HG03565 (cell line): ENCODE measurements around the gene SLC4A11.
"Not testable (repeated sequence)": the region's sequence is repeated elsewhere in the genome, so short reads cannot be mapped to it uniquely, and the experiment has no call there.

ENCODE experiments used
- ATAC-seq: cut with Tn5 transposase; IDR thresholded peaks from one replicate; pipeline ENCODE4 v1.9.1; 2021; ENCODE audit warnings: mild to moderate bottlenecking, moderate library complexity; ENCODE audit not compliant: unreplicated experiment

The SLC4A11 gene

DNA sequence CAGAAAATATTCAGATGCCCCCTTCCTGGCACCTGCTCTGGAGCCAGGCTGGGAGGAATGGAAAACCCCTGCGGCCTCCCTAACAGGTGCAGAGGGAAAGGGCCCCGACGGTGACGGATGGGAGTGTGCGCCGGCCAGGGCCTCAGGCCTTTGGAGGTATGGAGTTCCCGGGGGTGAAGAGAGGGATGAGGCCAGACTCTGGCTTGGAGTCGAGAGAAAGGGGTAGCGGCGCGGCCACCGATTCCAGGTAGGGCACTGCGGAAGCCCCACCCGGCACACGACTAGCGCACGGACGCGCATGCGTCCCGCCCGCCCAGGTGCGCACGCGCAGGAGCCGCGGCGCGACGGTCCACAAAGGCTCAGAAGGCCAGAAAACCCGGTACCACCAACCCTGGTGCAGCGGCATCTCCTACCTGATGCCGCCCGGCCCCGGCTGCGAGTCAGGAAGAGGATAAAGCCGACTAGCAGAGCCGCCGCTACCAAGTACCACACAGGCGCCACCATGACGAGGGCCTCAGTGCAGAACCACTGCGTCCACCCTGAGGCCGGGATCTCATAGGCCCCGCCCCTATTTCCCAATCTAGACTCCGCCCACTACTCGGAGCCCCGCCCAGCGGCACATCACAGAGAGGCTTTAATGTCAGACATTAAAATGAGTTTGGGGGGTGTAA lies 34.7 kb downstream of the SLC4A11 start, which contains the start of gene DDRGK1:
Gene DDRGK1, minus strand, starts transcription at position 559 of the 671 bp plus-strand sequence. Its CDS starts 55 bp downstream, at position 504.
- ATAC-seq = peak; percentile 66

DNA sequence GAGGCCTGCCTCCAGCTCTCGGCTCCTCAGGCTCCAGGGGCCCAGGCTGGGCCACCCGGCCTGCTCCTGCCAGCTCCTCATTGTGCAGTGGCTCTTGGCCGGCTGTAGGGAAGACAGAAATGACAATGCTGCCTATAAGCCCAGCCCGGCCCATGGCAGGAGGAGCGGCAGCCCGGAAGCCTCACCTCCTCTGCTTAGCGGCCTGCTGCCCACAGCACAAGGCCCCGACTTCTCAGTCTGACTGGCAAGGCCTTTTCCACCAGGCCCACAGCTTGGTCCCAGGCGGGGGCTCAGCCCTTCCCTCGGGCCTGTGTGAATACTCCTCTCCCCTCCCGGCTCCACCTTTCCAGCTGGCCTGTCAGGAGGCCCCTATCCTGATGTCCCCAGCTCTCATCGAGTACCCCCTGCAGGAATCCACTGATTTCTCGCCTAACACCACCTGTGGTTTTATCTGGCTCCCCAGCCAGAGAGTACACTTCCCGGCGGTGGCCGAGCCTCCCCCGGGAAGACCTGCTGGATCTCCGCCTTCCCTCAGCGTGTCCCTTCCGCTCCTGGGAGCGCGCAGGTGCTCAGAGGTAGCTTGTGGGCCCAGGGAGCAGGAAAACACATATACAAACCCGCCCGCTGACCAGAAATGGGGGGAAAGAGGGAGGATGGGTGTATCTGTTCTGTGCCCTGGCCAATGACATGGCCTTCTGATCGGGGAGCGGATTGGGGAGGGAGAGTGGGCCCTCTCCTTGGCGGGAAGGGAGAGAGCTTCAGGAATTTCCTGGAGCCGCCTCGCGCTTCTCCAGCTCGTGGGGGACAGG lies 35.5 kb downstream of the SLC4A11 start:
- no peak for ATAC-seq

DNA sequence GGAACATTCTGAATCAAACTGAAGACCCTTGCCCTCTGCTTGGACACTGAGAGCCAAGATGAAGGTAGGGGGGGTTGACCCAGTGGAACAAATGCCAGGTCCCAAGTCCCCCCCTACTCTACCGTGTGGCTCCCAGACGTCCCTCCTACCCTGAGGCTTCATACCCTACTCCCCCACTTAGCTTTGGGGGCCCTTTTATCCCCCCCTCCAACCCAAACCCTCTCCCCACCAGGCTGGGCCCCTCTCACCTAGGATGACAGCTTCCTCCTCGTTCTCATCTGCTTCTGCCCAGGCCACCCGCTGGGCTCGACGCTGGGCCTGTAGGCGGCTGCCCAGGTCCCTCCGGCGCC lies 36.0 kb downstream of the SLC4A11 start:
- no peak for ATAC-seq

DNA sequence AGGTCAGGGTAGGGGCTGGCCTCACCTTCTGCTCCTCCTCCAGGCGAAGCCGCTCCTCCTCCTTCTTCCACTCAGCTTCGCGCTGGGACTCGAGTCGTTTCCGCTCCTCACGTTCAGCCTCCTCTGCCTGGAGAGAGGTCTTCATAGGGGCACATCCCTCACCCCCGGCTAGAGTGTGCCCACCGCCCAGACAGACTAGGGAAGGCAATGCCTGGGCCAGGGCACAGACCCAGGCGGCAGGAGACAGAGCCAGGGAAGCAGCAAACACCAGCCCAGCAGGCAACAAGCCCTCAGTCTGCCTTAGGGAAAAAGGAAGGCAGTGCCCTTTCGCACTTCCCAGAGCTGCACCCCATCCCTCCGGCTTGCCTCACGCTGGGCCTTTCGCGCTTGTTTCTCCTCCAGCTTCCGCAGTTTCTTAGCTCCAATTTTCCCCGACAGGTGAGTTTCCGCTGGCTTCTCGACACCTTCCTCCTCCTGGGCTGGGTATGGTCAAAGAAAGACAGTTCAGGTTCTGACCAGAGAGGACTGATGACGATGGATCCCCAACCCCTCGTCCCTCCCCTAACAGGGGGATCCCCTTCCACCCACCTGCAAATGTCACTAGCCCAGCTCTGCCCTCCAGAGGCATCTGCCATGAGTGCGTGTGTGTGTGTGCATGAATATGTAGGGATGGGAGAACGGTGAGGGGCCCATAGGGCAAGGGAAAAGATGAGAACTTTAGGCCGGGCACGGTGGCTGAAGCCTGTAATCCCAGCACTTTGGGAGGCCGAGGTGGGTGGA lies 38.8 kb downstream of the SLC4A11 start:
- ATAC-seq = no peak

DNA sequence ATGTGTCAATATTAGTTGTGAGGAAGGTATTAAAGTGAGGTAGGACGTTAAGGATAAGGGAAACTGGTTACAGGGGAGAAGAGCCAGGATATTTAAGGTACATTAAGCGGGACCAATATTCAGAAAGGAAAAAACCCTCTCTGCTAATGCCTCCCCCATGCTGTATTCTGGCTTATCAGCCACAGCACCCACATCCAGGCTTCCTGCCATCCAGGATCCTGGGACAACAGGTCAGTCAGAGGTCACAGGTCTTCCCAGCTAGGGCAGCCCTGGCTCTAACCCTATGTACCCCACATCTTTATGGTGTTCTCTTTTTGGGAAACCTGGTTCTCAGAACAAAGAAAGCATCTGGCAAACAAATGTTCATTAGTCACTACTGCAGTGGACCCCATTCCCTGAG lies 39.8 kb downstream of the SLC4A11 start:
- ATAC-seq = no peak

DNA sequence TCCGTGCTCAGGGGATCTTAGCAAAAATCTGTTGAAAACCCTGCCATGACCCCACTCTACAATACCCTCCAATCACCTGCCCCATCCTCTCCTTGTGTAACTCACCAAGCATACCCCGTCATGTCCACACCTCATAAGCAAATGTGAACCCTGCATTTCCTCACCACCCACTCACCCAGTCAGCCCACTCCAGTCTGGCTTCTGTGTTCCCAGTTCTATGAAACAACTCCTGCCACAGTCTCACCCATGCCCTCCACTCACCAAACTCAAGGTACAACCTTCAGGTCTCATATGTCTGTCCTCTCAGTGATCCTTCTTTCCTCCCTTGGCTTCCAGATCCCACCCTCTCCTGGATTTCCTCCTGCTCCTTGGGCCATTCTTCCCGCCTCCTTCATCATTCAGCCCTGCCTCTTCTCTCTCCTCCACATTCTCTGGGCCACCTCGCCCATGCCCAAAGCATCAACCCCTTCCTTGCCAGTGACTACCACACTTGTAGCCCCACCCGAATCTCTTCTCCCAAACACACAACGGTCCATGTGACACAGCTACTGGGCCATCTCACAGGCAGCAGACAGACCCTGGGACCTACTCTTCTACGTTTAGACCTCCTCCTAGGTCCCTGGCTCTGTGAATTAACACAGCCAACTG lies 43.3 kb downstream of the SLC4A11 start:
- ATAC-seq = no peak

DNA sequence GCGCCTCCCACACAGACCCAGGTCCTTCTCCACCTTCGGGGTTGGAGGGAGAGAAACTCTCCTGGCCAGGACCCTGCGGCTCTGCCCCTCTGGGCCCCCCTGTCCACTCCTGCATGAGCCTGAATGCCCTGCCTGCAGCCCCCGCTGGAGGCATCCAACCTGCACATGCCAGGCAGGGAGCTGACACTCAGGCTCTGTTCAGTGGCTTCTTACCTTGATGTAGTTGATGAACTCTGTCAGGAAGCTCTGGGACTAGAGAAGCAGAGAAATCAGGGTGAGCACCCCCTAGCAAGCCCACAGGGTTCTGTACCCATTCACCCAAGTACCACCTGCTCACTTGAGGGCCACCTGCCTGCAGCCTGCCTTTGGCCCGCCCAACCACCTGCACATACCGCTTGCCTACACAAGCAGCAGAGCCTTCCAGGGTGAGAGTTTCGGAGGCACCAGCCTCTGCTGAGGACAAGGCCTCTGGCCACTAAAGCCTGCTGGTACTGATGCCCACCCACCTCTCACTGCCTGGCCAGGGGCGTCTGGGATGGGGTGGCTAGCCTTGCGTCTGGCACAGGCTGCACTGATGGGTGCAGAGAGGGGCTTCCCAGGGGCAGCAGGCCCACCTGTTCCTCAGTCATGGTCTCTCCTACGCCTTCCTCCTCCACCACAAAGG lies 44.2 kb downstream of the SLC4A11 start:
- no peak for ATAC-seq

DNA sequence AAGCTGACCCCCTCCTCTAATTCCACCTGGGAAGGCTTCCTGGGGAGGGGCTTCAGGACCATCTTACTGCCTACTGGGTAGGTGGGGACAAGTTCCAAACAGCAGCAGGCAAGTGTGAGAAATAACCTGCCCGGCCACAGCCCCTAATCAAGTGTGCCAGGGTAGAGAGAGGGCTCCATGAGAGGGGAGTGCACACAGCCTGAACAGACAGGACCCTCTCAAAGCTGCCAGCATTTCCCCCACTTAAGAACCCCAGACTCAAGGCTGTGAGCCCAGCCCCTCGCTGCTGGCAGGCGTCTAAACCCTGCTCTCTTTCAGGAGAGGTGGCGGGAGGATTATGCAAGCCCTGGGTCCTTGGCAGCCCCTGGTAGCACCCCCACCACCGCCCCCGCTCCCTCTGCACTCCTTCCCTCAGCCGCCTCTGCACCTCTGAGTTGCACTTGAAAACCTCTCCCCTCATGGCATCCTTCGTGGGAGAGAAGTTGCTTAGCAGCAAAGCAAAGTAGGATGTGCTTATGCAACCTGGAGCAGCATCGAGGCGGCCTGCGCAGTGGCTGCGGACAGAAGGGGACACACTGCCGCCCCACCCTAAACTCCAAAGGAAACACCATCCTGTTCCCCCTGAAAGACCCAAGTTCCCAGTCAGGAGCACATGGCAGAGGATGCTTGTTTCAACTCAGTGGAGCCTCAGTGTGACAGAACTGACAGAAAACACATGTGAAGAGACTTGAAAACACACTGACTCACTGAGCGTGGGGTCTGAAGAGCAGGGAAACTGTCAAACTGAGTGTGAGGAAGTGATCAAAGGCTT lies 45.0 kb downstream of the SLC4A11 start:
- no peak for ATAC-seq

DNA sequence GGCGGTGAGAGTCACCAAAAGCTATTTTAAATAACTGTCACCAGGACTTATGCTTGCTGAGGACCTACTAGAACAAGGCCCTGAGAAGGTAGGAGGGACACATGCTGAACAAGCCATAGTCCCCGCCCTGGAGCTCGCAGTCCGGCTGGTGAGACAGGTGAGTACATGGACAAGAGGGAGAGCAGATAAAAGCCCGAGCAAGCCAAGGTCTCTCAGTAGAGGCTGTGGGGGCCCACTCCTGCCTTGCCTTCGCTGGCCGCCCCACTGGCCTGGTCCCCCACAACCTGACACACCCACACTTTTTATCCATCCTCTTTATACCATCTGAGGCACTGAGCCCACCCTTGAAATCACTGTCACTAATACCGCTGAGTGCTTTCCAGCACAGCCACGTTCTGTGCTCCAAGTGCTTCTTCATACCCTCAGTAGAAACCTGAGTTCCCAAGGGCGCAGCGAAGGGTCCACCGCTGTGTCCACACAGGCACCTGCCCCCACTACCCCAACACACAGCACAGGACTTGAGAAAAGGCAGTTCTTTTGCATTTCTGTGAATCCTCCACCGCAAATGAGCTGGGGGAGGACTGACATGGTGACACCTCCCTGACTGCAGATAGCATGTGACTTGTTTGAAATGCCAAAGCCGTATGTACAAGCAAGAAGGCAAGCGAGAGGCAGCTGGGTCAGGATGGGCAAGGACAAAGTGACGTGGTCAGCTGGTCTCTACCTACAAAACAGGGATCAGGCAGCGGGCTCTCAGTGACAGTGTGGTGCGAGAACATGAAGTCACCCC lies 46.6 kb downstream of the SLC4A11 start:
- ATAC-seq = no peak

DNA sequence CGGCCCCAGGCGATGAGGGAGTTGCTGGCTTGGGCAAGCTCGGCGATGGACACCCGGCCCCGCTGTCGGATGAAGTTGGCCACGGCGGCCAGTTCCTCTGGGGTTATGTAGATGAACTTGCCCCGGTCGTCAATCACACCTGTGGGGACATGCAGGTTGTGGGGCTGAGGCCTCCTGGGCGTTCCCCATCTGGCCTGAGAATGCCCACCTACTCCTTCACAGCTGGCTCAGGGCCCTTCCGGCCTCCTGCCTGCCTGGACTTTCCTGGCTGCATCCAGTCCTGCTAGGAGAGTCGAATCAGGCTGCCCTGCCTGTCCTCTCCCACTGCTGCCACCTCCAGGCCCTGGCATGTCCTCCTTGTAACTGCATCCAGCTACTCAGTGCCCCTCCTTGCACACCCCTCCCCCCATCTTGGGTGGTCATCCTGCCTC lies 48.3 kb downstream of the SLC4A11 start:
- no peak for ATAC-seq

DNA sequence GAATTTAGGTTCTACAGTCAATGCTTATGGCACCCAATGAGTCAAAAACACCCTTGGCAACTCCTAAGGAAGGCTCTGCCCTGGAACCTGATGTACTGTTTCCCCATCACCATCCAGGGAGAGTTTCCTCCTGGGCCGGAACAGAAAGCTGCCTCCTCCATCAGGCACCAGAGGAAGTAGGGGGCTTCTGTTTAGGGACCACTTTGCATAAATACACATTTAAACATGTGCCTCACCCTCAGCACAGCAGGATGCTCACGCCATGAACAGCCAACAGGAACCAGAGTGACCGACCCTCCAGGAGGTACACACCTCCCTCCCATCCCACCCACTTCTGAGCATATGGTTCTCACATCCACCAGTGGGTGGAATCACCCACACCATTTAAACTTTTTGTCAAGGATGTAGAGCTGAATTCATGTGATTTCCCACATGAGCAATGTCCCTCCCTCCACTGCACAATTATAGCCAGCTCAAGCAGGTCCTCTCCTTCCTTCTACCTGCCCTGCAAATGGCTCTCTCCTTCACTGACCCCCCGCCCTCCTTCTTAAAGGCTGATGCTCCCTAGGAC lies 49.3 kb downstream of the SLC4A11 start:
- ATAC-seq = no peak

DNA sequence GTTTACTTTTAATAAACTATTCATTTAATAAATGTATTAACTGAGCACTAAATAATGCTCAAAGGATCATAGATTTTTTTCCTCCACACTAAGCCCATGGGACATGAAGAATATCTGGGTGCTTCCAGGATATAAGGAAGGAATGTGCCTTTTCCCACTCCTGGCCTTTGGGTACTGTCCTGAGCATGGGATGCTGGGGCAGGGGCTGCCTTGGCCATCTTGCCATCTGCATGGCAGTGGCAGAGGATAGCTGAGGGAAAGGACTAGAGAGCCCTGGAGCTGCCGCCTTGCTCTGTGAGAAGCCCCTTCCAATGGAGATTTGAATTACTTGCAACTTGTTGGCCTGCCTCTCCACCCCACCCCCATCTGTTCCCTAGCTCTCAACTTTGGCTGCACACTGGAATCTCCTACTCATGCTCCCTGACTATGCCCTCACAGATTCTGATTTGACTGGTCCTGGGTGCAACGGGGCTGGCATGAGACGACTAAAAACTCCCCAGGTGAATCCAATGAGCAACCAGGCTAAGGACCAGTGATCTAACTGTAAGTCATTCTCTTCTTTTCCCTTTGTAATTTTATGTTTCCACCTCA lies 50.1 kb downstream of the SLC4A11 start:
- ATAC-seq = no peak

DNA sequence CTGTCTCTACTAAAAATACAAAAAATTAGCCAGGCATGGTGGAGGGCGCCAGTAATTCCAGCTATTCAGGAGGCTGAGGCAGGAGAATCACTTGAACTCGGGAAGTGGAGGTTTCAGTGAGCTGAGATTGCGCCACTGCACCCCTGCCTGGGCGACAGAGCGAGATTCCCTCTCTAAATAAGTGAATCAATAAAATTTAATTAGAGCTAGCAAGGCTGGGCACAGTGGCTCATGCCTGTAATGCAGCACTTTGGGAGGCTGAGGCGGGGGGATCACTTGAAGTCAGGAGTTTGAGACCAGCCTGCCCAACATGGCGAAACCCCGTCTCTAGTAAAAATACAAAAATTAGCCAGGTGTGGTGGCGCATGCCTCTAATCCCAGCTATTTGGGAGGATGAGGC lies 51.1 kb downstream of the SLC4A11 start:
- ATAC-seq = not testable (repeated sequence)

DNA sequence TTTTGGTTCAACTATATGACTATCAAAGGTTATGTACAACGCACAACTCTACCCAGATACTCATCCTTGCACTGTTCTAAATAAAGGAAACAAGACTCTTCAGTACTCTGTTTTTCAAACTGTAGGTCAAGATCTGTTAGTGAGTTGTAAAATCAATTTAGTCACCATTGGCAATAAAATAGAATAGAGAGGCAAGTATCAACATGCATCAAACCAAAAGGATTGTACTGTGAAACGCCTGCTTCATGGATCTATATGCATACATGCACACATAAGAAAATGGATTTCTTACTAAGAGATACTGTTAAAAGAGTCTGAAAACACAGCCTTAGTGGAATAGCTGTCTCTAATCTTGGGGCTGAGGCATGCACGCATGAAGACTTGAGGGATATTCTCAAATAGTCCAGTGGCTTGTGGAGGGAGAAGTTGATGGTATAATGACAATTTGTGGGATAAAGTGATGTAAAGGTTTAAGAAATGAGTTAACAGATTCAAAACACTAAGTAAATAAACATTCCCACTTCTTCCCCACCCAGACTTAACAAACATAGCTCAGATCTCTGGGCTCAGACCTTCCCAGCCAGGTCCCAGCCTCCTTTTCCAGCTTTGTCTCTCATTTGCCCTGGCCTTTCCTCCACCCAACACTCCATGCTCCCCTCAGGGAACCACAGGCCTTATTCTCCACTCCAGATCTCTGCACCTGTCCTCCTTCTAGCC lies 54.9 kb downstream of the SLC4A11 start:
- no peak for ATAC-seq

DNA sequence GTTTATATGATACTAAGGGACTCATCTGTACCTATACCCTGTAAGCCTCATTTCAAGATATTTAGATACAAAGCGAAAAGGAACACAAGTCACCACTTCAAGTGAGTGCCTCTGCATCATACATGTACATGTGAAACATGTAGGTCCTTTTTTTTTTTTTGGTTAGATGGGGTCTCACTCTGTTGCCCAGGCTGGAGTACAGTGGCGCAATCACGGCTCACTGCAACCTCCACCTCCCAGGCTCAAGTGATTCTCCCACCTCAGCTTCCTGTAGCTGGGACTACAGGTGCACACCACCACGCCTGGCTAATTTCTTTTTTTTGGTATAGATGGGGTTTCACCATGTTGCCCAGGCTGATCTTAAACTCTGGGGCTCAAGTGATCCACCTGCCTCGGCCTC lies 56.6 kb downstream of the SLC4A11 start:
- not testable (repeated sequence) for ATAC-seq

DNA sequence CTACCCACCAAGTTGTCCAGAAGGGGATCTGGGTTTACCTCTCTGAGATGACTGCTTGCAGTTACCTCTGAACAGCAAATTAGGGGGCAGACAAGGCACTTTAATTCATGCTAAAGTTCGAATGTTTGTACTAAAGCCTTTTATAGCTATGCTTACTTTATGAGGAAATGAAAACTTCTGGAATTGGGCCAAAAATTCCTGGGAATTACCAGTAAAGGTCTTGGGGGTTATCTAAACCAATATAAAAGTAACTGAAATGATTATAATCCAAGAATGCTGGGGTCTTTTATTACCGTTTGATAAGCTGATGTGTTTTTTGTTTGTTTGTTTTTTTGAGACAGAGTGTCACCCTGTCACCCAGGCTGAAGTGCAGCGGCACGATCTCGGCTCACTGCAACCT lies 57.7 kb downstream of the SLC4A11 start:
- no peak for ATAC-seq

DNA sequence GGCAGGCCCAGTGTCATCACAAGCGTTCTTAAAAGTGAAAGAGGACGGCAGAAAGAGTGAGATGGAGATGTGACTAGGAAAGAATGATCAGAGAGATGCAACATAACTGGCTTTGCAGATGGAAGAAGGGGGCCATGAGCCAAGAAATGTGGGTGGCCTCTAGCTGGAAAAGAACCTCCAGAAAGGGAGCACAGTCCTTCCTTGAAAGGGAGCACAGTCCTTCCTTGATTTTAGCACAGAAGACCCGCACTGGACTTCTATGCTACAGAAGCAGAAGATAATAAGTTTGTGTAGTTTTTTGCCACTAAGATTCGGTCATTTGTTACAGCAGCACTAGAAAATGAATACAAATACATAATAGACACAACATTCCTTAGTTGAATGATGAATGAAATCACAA lies 58.7 kb downstream of the SLC4A11 start:
- no peak for ATAC-seq
